ENCODE measurements around the gene ITIH3.
"Not testable (repeated sequence)": the region's sequence is repeated elsewhere in the genome, so short reads cannot be mapped to it uniquely, and the experiment has no call there.

Gene ITIH3

GRCh38 chr3:52774901-52775864 lies 19.4 kb upstream of the ITIH3 start:
- no peak overlapping the region for H3K4me3 ChIP-seq (ENCODE audit: low read depth, low read length)
- in situ Hi-C loops (cut with HindIII; ENCODE audit: low sequenced_read_pairs): no loop called here
- no peak for TF ChIP-seq CTCF (IDR thresholded peaks at IDR 0.05; ENCODE audit: low read depth, low read length, missing control alignments)
- DNase-seq (ENCODE audit: low read depth): no peak

GRCh38 chr3:52775877-52776276 lies 18.7 kb upstream of the ITIH3 start:
- no peak for DNase-seq (ENCODE audit: low read depth)
- TF ChIP-seq CTCF (IDR thresholded peaks at IDR 0.05; ENCODE audit: low read depth, low read length, missing control alignments): no peak
- H3K4me3 ChIP-seq (ENCODE audit: low read depth, low read length): no peak overlapping the region
- in situ Hi-C loops (cut with HindIII; ENCODE audit: low sequenced_read_pairs): no loop called here

- in situ Hi-C loops (cut with HindIII; ENCODE audit: low sequenced_read_pairs); DNase-seq (ENCODE audit: low read depth): not testable (repeated sequence)
Observed at GRCh38 chr3:52776486-52776885, 18.1 kb upstream of the ITIH3 start.

GRCh38 chr3:52777127-52777958 lies 17.3 kb upstream of the ITIH3 start, which contains the start of gene ITIH1:
ITIH1 (plus strand) TSS chr3:52777599; CDS start chr3:52777616, 17 bp downstream.
- DNase-seq (ENCODE audit: low read depth): no peak
- no peak within 1 kb of the TSS for H3K4me3 ChIP-seq (ENCODE audit: low read depth, low read length)
- in situ Hi-C loops (cut with HindIII; ENCODE audit: low sequenced_read_pairs): no loop called here
- no peak for TF ChIP-seq CTCF (IDR thresholded peaks at IDR 0.05; ENCODE audit: low read depth, low read length, missing control alignments)

More at GRCh38 chr3:52776486-52776885, 18.1 kb upstream of the ITIH3 start:
- not testable (repeated sequence) for H3K4me3 ChIP-seq (ENCODE audit: low read depth, low read length)

- in situ Hi-C loops (cut with HindIII; ENCODE audit: low sequenced_read_pairs): no loop called here
- no peak for DNase-seq (ENCODE audit: low read depth)
- no peak overlapping the region for H3K4me3 ChIP-seq (ENCODE audit: low read depth, low read length)
- TF ChIP-seq CTCF (IDR thresholded peaks at IDR 0.05; ENCODE audit: low read depth, low read length, missing control alignments): no peak
Observed at GRCh38 chr3:52777959-52778805, 16.4 kb upstream of the ITIH3 start.

- H3K4me3 ChIP-seq (ENCODE audit: low read depth, low read length): no peak overlapping the region
- in situ Hi-C loops (cut with HindIII; ENCODE audit: low sequenced_read_pairs): no loop called here
- no peak for DNase-seq (ENCODE audit: low read depth)
- no peak for TF ChIP-seq CTCF (IDR thresholded peaks at IDR 0.05; ENCODE audit: low read depth, low read length, missing control alignments)
Observed at GRCh38 chr3:52779011-52779836, 15.4 kb upstream of the ITIH3 start.
